ENCODE data around the gene ZNF184. TPM values are rescaled to one million over a fixed set of nuclear protein-coding genes. Genes with fewer than 3 reads are reported as not detected.
A peak's percentile ranks its signal among the peaks of the same experiment; 100 is the strongest.

The ZNF184 gene
- total and polyA plus RNA-seq, 9 of the 15 experiments (the other 6 are each of a cell fraction or from before 2014, with no cell fraction given), result 7.6 to 22.2 (median 12.8) TPM

DNA sequence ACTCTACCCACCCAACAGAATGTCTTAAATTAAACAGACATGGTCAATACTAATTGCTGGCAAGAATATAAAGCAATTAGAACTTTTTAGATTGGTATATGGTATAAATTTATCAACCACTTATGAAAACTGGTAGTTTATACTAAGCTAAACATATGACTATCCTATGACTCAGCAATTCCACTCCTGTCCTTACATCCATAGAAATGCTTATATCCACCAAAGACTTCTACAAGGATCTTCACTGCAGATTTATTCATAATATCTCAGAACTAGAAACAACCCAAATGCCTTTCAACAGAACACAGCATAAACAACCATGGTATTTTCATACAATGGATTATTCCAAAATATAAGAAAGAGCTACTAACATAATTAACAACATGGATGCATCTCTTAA is 4.6 kb downstream of the ZNF184 start (continued):
- TF ChIP-seq, protein P1, sequence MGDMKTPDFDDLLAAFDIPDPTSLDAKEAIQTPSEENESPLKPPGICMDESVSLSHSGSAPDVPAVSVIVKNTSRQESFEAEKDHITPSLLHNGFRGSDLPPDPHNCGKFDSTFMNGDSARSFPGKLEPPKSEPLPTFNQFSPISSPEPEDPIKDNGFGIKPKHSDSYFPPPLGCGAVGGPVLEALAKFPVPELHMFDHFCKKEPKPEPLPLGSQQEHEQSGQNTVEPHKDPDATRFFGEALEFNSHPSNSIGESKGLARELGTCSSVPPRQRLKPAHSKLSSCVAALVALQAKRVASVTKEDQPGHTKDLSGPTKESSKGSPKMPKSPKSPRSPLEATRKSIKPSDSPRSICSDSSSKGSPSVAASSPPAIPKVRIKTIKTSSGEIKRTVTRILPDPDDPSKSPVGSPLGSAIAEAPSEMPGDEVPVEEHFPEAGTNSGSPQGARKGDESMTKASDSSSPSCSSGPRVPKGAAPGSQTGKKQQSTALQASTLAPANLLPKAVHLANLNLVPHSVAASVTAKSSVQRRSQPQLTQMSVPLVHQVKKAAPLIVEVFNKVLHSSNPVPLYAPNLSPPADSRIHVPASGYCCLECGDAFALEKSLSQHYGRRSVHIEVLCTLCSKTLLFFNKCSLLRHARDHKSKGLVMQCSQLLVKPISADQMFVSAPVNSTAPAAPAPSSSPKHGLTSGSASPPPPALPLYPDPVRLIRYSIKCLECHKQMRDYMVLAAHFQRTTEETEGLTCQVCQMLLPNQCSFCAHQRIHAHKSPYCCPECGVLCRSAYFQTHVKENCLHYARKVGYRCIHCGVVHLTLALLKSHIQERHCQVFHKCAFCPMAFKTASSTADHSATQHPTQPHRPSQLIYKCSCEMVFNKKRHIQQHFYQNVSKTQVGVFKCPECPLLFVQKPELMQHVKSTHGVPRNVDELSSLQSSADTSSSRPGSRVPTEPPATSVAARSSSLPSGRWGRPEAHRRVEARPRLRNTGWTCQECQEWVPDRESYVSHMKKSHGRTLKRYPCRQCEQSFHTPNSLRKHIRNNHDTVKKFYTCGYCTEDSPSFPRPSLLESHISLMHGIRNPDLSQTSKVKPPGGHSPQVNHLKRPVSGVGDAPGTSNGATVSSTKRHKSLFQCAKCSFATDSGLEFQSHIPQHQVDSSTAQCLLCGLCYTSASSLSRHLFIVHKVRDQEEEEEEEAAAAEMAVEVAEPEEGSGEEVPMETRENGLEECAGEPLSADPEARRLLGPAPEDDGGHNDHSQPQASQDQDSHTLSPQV (IDR thresholded peaks at IDR 0.05), result peak; percentile 60; the same call in 1 of the 2 replicates
- TF ChIP-seq, protein P2, sequence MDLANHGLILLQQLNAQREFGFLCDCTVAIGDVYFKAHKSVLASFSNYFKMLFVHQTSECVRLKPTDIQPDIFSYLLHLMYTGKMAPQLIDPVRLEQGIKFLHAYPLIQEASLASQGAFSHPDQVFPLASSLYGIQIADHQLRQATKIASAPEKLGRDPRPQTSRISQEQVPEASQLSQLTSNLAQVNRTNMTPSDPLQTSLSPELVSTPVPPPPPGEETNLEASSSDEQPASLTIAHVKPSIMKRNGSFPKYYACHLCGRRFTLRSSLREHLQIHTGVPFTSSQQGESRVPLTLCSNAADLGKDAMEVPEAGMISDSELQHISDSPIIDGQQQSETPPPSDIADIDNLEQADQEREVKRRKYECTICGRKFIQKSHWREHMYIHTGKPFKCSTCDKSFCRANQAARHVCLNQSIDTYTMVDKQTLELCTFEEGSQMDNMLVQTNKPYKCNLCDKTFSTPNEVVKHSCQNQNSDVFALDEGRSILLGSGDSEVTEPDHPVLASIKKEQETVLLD (IDR thresholded peaks at IDR 0.05), result no peak
- TF ChIP-seq ZNF23 (CRISPR knock-in tag; IDR thresholded peaks at IDR 0.05) (no peak), CBX3 (IDR thresholded peaks at IDR 0.05; ENCODE audit: borderline replicate concordance in 1 of 2, low read length in 2 of 2) (no peak), MAFF (IDR thresholded peaks at IDR 0.05; ENCODE audit: low read length) (peak; percentile 94), ZNF444 (CRISPR knock-in tag; IDR thresholded peaks at IDR 0.05) (no peak), FOSL1 (tag; conservative IDR thresholded peaks at IDR 0.05) (peak; percentile 72)
- TF ChIP-seq, protein P3, sequence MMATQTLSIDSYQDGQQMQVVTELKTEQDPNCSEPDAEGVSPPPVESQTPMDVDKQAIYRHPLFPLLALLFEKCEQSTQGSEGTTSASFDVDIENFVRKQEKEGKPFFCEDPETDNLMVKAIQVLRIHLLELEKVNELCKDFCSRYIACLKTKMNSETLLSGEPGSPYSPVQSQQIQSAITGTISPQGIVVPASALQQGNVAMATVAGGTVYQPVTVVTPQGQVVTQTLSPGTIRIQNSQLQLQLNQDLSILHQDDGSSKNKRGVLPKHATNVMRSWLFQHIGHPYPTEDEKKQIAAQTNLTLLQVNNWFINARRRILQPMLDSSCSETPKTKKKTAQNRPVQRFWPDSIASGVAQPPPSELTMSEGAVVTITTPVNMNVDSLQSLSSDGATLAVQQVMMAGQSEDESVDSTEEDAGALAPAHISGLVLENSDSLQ (IDR thresholded peaks at IDR 0.05), result no peak
- TF ChIP-seq, protein P4, sequence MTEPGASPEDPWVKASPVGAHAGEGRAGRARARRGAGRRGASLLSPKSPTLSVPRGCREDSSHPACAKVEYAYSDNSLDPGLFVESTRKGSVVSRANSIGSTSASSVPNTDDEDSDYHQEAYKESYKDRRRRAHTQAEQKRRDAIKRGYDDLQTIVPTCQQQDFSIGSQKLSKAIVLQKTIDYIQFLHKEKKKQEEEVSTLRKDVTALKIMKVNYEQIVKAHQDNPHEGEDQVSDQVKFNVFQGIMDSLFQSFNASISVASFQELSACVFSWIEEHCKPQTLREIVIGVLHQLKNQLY (CRISPR knock-in tag; conservative IDR thresholded peaks at IDR 0.05), result no peak

All from K562 (cell line).